Endodermal cell (in vitro differentiated cells): Measurements from ENCODE around the gene GNPAT. TPM values are rescaled to one million over a fixed set of nuclear protein-coding genes. Genes with fewer than 3 reads are reported as not detected.

Source experiments
- DNase-seq: peaks from one replicate; pipeline ENCODE4 v3.0.0-alpha.2; 2017
- H3K27ac ChIP-seq: 2 replicates; pipeline ENCODE4 v1.5.1; 2013; ENCODE audit warnings: mild to moderate bottlenecking, low read depth, low read length, moderate library complexity
- H3K27me3 ChIP-seq: 2 replicates; pipeline ENCODE4 v1.6.1; 2013; ENCODE audit warnings: mild to moderate bottlenecking, low read length, moderate library complexity; ENCODE audit not compliant: insufficient read depth, control insufficient read depth, poor library complexity, severe bottlenecking
- H3K36me3 ChIP-seq: 2 replicates; pipeline ENCODE4 v1.7.0; 2013; ENCODE audit warnings: mild to moderate bottlenecking, low read length, moderate library complexity; ENCODE audit not compliant: control insufficient read depth, insufficient read depth
- H3K4me1 ChIP-seq: one replicate; pipeline ENCODE4 v1.7.0; 2013; ENCODE audit warnings: low read length; ENCODE audit not compliant: control insufficient read depth, insufficient read depth
- H3K4me3 ChIP-seq: 2 replicates; pipeline ENCODE4 v1.5.1; 2013; ENCODE audit warnings: mild to moderate bottlenecking, low read length, moderate library complexity
- H3K9ac ChIP-seq: 2 replicates; pipeline ENCODE4 v1.6.1; 2013; ENCODE audit warnings: mild to moderate bottlenecking, low read length, moderate library complexity; ENCODE audit not compliant: poor library complexity, severe bottlenecking; ENCODE audit errors: extremely low read depth
- H3K9me3 ChIP-seq: 2 replicates; pipeline ENCODE4 v1.6.1; 2013; ENCODE audit warnings: mild to moderate bottlenecking, low read length, moderate library complexity; ENCODE audit not compliant: control insufficient read depth
- H3K27ac Mint-ChIP-seq: 2 replicates; pipeline ENCODE4 v1.8.0; 2020; ENCODE audit warnings: mixed read lengths
- H3K27me3 Mint-ChIP-seq: 2 replicates; pipeline ENCODE4 v1.8.0; 2021; ENCODE audit warnings: mild to moderate bottlenecking, mixed read lengths; ENCODE audit not compliant: insufficient read depth
- H3K36me3 Mint-ChIP-seq: 2 replicates; pipeline ENCODE4 v1.8.0; 2020; ENCODE audit warnings: low read depth, mixed read lengths
- H3K4me1 Mint-ChIP-seq: 2 replicates; pipeline ENCODE4 v1.8.0; 2020; ENCODE audit warnings: mixed read lengths
- H3K4me3 Mint-ChIP-seq: 2 replicates; pipeline ENCODE4 v1.8.0; 2020; ENCODE audit warnings: mild to moderate bottlenecking, moderate library complexity, mixed read lengths
- H3K9me3 Mint-ChIP-seq: 2 replicates; pipeline ENCODE4 v1.8.0; 2020; ENCODE audit warnings: mild to moderate bottlenecking, mixed read lengths
- CTCF ChIP-seq: fragments of 200-600 bp; sonication (generic); conservative IDR thresholded peaks from 2 replicates; pipeline ENCODE4 v1.5.0; 2021; ENCODE audit warnings: antibody characterized with exemption, mild to moderate bottlenecking
- WGBS, 2 experiments: methylation state at CpG; one replicate each; pipeline versions ENCODE4 v1.1.5 to v1.1.7; 2013; ENCODE audit warnings: missing lambda C conversion rate in 2 of 2, mixed read lengths in 1 of 2; ENCODE audit not compliant: insufficient coverage in 1 of 2, insufficient read length in 1 of 2; 5-methylcytosine and 5-hydroxymethylcytosine counted together
- total RNA-seq, 2 donors: library from RNA; stranded (reverse); fragmentation: NEBNext Ultra II Directional in 1 of 2; extraction: Animal tissue kit (Norgen Biotek cat#: 25700) in 1 of 2; gene quantifications; 2 replicates in 1 of 2; 3 replicates in 1 of 2; pipeline ENCODE4 v1.2.1, GENCODE V29; 2021

GNPAT gene
- total RNA-seq, 2 donors from 2014 or later, result 56.5 to 69.1 TPM

GRCh38 chr1:231242516-231243198 is 1.6 kb downstream of the GNPAT start:
- H3K27me3 ChIP-seq, result no peaks in the 10 kb centered on the region
- Mint-ChIP-seq H3K27me3 (no peaks in the 10 kb centered on the region), H3K9me3 (no peaks in the 10 kb centered on the region), H3K27ac (no peak overlapping the region), H3K4me1 (peaks cover 21% of the 10 kb centered on the region), H3K36me3 (peaks cover 22% of the 10 kb centered on the region), H3K4me3 (peak overlapping the region; percentile 93)
- H3K36me3 ChIP-seq, result peaks cover 15% of the 10 kb centered on the region
- H3K9ac ChIP-seq, result no peak overlapping the region
- no peaks in the 10 kb centered on the region for H3K4me1 ChIP-seq
- H3K27ac ChIP-seq, result no peak overlapping the region
- no peak for DNase-seq
- H3K9me3 ChIP-seq, result no peaks in the 10 kb centered on the region
- peak overlapping the region; percentile 99 for H3K4me3 ChIP-seq
- WGBS, 2 experiments, result 92 to 100% methylated on average over 1 to 5 of the region's 5 CpGs
- no peak for TF ChIP-seq CTCF

- TF ChIP-seq CTCF, result no peak
- H3K4me3 Mint-ChIP-seq, result no peak overlapping the region
- Histone ChIP-seq H3K27me3 (no peaks in the 10 kb centered on the region), H3K27ac (no peak overlapping the region), H3K36me3 (peaks cover 34% of the 10 kb centered on the region), H3K4me1 (no peaks in the 10 kb centered on the region), H3K9me3 (no peaks in the 10 kb centered on the region), H3K9ac (no peak overlapping the region), H3K4me3 (no peak overlapping the region)
- H3K36me3 Mint-ChIP-seq, result peaks cover 31% of the 10 kb centered on the region
- H3K27ac Mint-ChIP-seq, result no peak overlapping the region
- DNase-seq, result no peak
- no peaks in the 10 kb centered on the region for H3K27me3 Mint-ChIP-seq
- no peaks in the 10 kb centered on the region for H3K9me3 Mint-ChIP-seq
- peaks cover 4% of the 10 kb centered on the region for H3K4me1 Mint-ChIP-seq
- no CpG with 5 or more reads among the region's 1 CpG for whole genome bisulfite sequencing, 2 experiments
Measured at GRCh38 chr1:231248778-231249177, 7.8 kb downstream of the GNPAT start.

GRCh38 chr1:231252336-231252735 is 11.3 kb downstream of the GNPAT start:
- DNase-seq, result peak; percentile 50
- Mint-ChIP-seq H3K9me3 (no peaks in the 10 kb centered on the region), H3K36me3 (peaks cover 50% of the 10 kb centered on the region), H3K4me1 (peaks cover 3% of the 10 kb centered on the region), H3K4me3 (no peak overlapping the region), H3K27ac (no peak overlapping the region), H3K27me3 (no peaks in the 10 kb centered on the region)
- Histone ChIP-seq H3K36me3 (peaks cover 54% of the 10 kb centered on the region), H3K27me3 (no peaks in the 10 kb centered on the region), H3K4me1 (no peaks in the 10 kb centered on the region), H3K9ac (no peak overlapping the region), H3K27ac (no peak overlapping the region), H3K9me3 (no peaks in the 10 kb centered on the region), H3K4me3 (no peak overlapping the region)
- peak; percentile 26 for TF ChIP-seq CTCF
- 90 to 99% methylated on average over 2 to 3 of the region's 3 CpGs for WGBS, 2 experiments
